ENCODE results near the gene IL1RAPL1. TPM values are rescaled to one million over a fixed set of nuclear protein-coding genes. Genes with fewer than 3 reads are reported as not detected.

The IL1RAPL1 gene
- total RNA-seq, 2 donors from 2014 or later, result not detected

- Mint-ChIP-seq H3K4me3 (no peak overlapping the region), H3K27me3 (no peaks in the 10 kb centered on the region), H3K27ac (no peak overlapping the region), H3K36me3 (ENCODE audit: low read depth) (no peaks in the 10 kb centered on the region), H3K4me1 (no peaks in the 10 kb centered on the region)
- H3K9me3 ChIP-seq (ENCODE audit: control insufficient read depth, low read length, poor library complexity, severe bottlenecking), result no peaks in the 10 kb centered on the region
- ATAC-seq, result no peak
- DNase-seq, result no peak
These were observed 550.8 kb downstream of the IL1RAPL1 start for GRCh38 chrX:29138003-29138402.

DNA sequence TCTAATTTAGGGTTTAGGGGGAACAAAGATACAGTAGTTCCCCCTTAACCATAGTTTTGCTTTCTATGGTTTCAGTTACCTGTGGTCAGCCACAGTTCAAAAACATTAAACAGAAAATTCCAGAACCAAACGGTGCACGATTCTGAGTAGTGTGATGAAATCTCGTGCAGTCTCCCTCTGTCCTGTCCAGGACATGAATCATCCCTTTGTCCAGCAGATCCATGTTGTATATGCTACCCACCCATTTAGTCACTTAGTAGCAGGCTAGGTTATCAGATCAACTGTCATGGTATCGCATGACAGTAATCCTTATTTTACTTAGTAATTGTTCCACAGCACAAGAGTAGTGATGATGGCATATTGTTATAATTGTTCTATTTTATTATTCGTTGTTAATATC lies 556.1 kb downstream of the IL1RAPL1 start:
- no peak overlapping the region for H3K27ac Mint-ChIP-seq
- no peak overlapping the region for H3K4me3 Mint-ChIP-seq
- ATAC-seq (no peak), DNase-seq (no peak)
- H3K27me3 Mint-ChIP-seq, result no peaks in the 10 kb centered on the region
- no peaks in the 10 kb centered on the region for H3K9me3 ChIP-seq (ENCODE audit: control insufficient read depth, low read length, poor library complexity, severe bottlenecking)
- H3K4me1 Mint-ChIP-seq, result no peaks in the 10 kb centered on the region
- H3K36me3 Mint-ChIP-seq (ENCODE audit: low read depth), result no peaks in the 10 kb centered on the region

DNA sequence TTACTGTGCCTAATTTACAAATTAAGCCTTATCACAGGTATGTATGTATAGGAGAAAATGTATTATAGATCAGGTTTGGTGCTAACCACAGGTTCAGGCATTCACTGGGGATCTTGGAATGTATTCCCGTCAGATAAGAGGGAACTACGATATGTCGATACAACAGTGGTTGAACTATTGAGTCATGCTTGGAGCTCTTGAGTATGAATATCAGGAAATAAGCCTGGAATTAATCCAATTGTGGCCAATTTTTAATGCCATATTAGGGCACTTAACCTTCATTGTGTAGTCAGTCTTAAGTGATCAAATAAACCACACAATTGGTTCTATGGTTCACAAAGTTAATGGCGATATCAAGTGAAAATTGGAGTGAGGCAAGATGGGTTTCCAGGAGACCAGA lies 556.5 kb downstream of the IL1RAPL1 start:
- H3K4me3 Mint-ChIP-seq, result no peak overlapping the region
- no peaks in the 10 kb centered on the region for H3K9me3 ChIP-seq (ENCODE audit: control insufficient read depth, low read length, poor library complexity, severe bottlenecking)
- H3K27ac Mint-ChIP-seq, result no peak overlapping the region
- H3K27me3 Mint-ChIP-seq, result no peaks in the 10 kb centered on the region
- H3K36me3 Mint-ChIP-seq (ENCODE audit: low read depth), result no peaks in the 10 kb centered on the region
- DNase-seq (no peak), ATAC-seq (no peak)
- no peaks in the 10 kb centered on the region for H3K4me1 Mint-ChIP-seq

- Mint-ChIP-seq H3K4me1 (no peaks in the 10 kb centered on the region), H3K4me3 (no peak overlapping the region), H3K27ac (no peak overlapping the region), H3K36me3 (ENCODE audit: low read depth) (no peaks in the 10 kb centered on the region), H3K27me3 (no peaks in the 10 kb centered on the region)
- ATAC-seq (no peak), DNase-seq (no peak)
- H3K9me3 ChIP-seq (ENCODE audit: control insufficient read depth, low read length, poor library complexity, severe bottlenecking), result no peaks in the 10 kb centered on the region
These were observed 558.1 kb downstream of the IL1RAPL1 start for GRCh38 chrX:29145316-29145715.

DNA sequence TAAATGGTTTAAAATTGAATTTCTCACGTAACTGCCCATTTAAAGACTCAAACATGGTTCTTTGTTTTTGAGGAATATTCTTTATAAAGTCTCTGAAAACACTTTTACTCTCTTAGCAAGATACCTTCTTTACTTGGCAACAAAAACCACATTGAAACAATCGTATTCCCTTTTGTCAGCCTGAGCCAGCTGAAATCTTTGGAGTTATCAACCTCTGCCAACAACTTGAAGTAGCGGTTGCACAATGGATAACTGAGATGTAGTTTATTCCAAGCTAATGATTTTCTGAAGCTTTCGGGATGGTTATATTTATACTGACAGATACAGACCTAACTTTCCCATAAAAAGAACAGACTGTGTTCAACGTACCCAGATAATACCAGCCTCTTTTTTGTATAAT lies 561.3 kb downstream of the IL1RAPL1 start:
- H3K9me3 ChIP-seq (ENCODE audit: control insufficient read depth, low read length, poor library complexity, severe bottlenecking), result no peaks in the 10 kb centered on the region
- Mint-ChIP-seq H3K4me3 (no peak overlapping the region), H3K27ac (no peak overlapping the region), H3K27me3 (no peaks in the 10 kb centered on the region), H3K4me1 (no peaks in the 10 kb centered on the region), H3K36me3 (ENCODE audit: low read depth) (no peaks in the 10 kb centered on the region)
- DNase-seq (no peak), ATAC-seq (no peak)

- no peaks in the 10 kb centered on the region for H3K9me3 ChIP-seq (ENCODE audit: control insufficient read depth, low read length, poor library complexity, severe bottlenecking)
- no peaks in the 10 kb centered on the region for H3K27me3 Mint-ChIP-seq
- H3K4me1 Mint-ChIP-seq, result no peaks in the 10 kb centered on the region
- H3K36me3 Mint-ChIP-seq (ENCODE audit: low read depth), result no peaks in the 10 kb centered on the region
- H3K27ac Mint-ChIP-seq, result no peak overlapping the region
- no peak overlapping the region for H3K4me3 Mint-ChIP-seq
- DNase-seq (no peak), ATAC-seq (no peak)
These were observed 568.0 kb downstream of the IL1RAPL1 start for GRCh38 chrX:29155286-29155685.

- H3K9me3 ChIP-seq (ENCODE audit: control insufficient read depth, low read length, poor library complexity, severe bottlenecking), result no peaks in the 10 kb centered on the region
- Mint-ChIP-seq H3K27me3 (no peaks in the 10 kb centered on the region), H3K4me3 (no peak overlapping the region), H3K4me1 (no peaks in the 10 kb centered on the region), H3K27ac (no peak overlapping the region), H3K36me3 (ENCODE audit: low read depth) (no peaks in the 10 kb centered on the region)
- ATAC-seq, result no peak
- no peak for DNase-seq
These were observed 585.6 kb downstream of the IL1RAPL1 start for GRCh38 chrX:29172880-29173279.

GRCh38 chrX:29187264-29187663 lies 600.0 kb downstream of the IL1RAPL1 start:
- H3K4me3 Mint-ChIP-seq, result no peak overlapping the region
- no peak for ATAC-seq
- H3K36me3 Mint-ChIP-seq (ENCODE audit: low read depth), result no peaks in the 10 kb centered on the region
- no peak for DNase-seq
- no peaks in the 10 kb centered on the region for H3K27me3 Mint-ChIP-seq
- no peak overlapping the region for H3K27ac Mint-ChIP-seq
- H3K9me3 ChIP-seq (ENCODE audit: control insufficient read depth, low read length, poor library complexity, severe bottlenecking), result no peaks in the 10 kb centered on the region
- no peaks in the 10 kb centered on the region for H3K4me1 Mint-ChIP-seq

DNA sequence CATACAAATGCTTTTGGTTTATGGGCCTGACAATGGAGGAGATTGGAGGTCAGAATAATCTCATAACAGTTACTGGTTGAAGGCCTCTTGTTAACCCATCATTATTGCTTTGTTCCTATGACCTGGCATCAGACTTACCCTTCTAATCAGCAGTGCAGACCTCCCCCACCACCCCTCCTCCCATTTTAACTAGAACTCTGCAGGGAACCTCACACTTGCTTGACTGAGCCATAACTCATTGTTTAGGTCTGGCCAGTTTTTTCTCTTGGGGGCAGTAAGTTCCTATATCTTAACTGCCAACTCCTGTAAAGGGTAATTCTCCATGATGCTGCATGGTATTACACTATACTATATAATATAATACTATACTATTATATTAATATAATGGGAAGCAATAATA lies 609.3 kb downstream of the IL1RAPL1 start:
- DNase-seq (no peak), ATAC-seq (no peak)
- H3K4me1 Mint-ChIP-seq, result no peaks in the 10 kb centered on the region
- H3K4me3 Mint-ChIP-seq, result no peak overlapping the region
- no peaks in the 10 kb centered on the region for H3K9me3 ChIP-seq (ENCODE audit: control insufficient read depth, low read length, poor library complexity, severe bottlenecking)
- H3K27me3 Mint-ChIP-seq, result no peaks in the 10 kb centered on the region
- no peak overlapping the region for H3K27ac Mint-ChIP-seq
- H3K36me3 Mint-ChIP-seq (ENCODE audit: low read depth), result no peaks in the 10 kb centered on the region

- DNase-seq, result no peak
- H3K4me3 Mint-ChIP-seq, result no peak overlapping the region
- H3K36me3 Mint-ChIP-seq (ENCODE audit: low read depth), result no peaks in the 10 kb centered on the region
- no peak overlapping the region for H3K27ac Mint-ChIP-seq
- H3K9me3 ChIP-seq (ENCODE audit: control insufficient read depth, low read length, poor library complexity, severe bottlenecking), result no peaks in the 10 kb centered on the region
- no peaks in the 10 kb centered on the region for H3K4me1 Mint-ChIP-seq
- no peaks in the 10 kb centered on the region for H3K27me3 Mint-ChIP-seq
- no peak for ATAC-seq
These were observed 628.0 kb downstream of the IL1RAPL1 start for GRCh38 chrX:29215251-29215650.

DNA sequence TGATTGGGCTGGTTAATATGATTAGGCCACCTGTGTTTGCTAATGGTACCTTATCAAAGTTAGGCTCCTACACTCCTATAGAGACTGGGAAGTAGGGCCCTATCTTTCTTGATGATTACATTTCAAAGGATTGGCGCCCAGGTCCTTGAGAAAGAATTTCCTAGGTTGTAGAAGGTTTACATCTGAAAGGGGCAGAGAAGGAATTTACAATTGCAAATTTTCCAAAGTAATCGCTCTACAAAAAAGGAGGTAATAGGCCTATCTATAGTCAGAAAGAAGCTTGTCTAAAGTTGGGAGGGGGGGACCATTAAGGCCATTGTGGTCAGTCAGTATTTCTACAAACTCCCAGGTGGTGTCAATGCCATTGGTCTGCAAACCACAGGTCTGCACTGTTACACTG lies 638.4 kb downstream of the IL1RAPL1 start:
- no peaks in the 10 kb centered on the region for H3K9me3 ChIP-seq (ENCODE audit: control insufficient read depth, low read length, poor library complexity, severe bottlenecking)
- H3K4me1 Mint-ChIP-seq, result no peaks in the 10 kb centered on the region
- ATAC-seq (no peak), DNase-seq (no peak)
- H3K36me3 Mint-ChIP-seq (ENCODE audit: low read depth), result no peaks in the 10 kb centered on the region
- no peak overlapping the region for H3K4me3 Mint-ChIP-seq
- no peak overlapping the region for H3K27ac Mint-ChIP-seq
- no peaks in the 10 kb centered on the region for H3K27me3 Mint-ChIP-seq

GRCh38 chrX:29229802-29230201 lies 642.6 kb downstream of the IL1RAPL1 start:
- DNase-seq, result no peak
- no peak for ATAC-seq
- Mint-ChIP-seq H3K27me3 (no peaks in the 10 kb centered on the region), H3K36me3 (ENCODE audit: low read depth) (no peaks in the 10 kb centered on the region), H3K27ac (no peak overlapping the region), H3K4me3 (no peak overlapping the region), H3K4me1 (no peaks in the 10 kb centered on the region)
- no peaks in the 10 kb centered on the region for H3K9me3 ChIP-seq (ENCODE audit: control insufficient read depth, low read length, poor library complexity, severe bottlenecking)

DNA sequence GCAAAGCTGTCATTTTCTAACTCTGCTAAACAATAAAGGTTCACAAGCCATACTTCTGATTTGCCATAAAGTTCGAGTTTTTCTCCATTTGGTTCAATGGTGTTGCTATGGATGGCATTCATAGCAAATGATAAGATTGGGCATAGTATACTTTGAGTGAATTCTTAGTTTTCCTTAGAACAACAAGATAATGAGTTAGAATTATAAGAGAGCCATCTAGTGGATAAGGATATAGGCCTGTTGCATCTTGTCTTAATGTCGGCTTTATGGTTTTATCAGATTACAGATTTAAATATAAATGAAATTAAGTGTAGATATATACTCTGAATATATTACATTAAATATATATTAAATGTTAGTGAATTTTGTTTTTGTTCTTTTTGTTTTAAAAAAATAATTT lies 644.6 kb downstream of the IL1RAPL1 start:
- no peaks in the 10 kb centered on the region for H3K4me1 Mint-ChIP-seq
- no peak for ATAC-seq

DNA sequence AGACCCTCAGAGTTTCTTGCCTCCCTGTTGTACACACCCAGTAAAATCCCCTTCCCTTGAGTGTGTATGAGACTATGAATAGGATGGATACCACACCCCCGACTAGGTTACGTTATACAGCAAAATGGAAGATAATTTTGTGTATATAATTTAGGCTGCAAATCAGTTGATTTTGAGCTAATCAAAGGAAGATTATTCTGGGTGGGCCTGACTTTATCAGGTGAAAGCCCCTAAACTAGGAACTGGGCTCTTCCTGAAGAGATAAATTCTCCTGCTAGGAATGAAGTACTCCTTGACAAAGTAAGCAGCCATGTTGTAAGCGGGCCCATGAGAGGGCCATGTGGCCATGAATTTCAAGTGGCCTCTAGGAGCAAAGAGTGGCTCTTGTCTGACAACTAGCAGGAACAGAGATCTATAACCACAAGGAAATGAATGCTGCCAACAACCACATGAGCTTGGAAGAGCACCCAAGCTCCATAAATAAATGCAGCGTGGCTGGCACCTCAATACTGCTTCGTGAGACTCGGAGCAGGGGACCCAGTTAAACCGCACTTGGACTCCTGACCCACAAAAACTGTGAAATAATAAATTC lies 646.4 kb downstream of the IL1RAPL1 start:
- no peaks in the 10 kb centered on the region for H3K36me3 Mint-ChIP-seq (ENCODE audit: low read depth)
- no peak overlapping the region for H3K27ac Mint-ChIP-seq
- no peak overlapping the region for H3K4me3 Mint-ChIP-seq
- H3K9me3 ChIP-seq (ENCODE audit: control insufficient read depth, low read length, poor library complexity, severe bottlenecking), result no peaks in the 10 kb centered on the region
- H3K4me1 Mint-ChIP-seq, result no peaks in the 10 kb centered on the region
- no peaks in the 10 kb centered on the region for H3K27me3 Mint-ChIP-seq
- ATAC-seq, result no peak
- DNase-seq, result no peak

More for the DNA sequence above, 644.6 kb downstream of the IL1RAPL1 start:
- no peaks in the 10 kb centered on the region for H3K27me3 Mint-ChIP-seq
- H3K9me3 ChIP-seq (ENCODE audit: control insufficient read depth, low read length, poor library complexity, severe bottlenecking), result no peaks in the 10 kb centered on the region
- no peak overlapping the region for H3K27ac Mint-ChIP-seq
- no peaks in the 10 kb centered on the region for H3K36me3 Mint-ChIP-seq (ENCODE audit: low read depth)
- DNase-seq, result no peak
- no peak overlapping the region for H3K4me3 Mint-ChIP-seq

Data from T-helper 17 cell (primary cell).